GM12891 (cell line): ENCODE results near the gene GPSM1.

Source experiments
- DNase-seq: peaks from one replicate; pipeline ENCODE4 v3.0.0; 2011; ENCODE audit warnings: low spot score; ENCODE audit not compliant: insufficient read length
- FAIRE-seq: peaks from 2 replicates; lab custom pipeline; 2011; peaks lifted over from hg19 to GRCh38; lab: Jason Lieb, UNC
- PAX5 ChIP-seq: IDR thresholded peaks from 2 replicates; pipeline ENCODE4 v1.6.1; 2011; ENCODE audit warnings: low read length, moderate library complexity, mild to moderate bottlenecking; ENCODE audit not compliant: insufficient read depth, severe bottlenecking
- POLR2A ChIP-seq: IDR thresholded peaks from 2 replicates; pipeline ENCODE4 v1.6.1; 2011; ENCODE audit warnings: low read depth, low read length, control low read depth
- POLR2AphosphoS5 ChIP-seq: IDR thresholded peaks from 2 replicates; pipeline ENCODE4 v1.6.1; 2011; ENCODE audit warnings: low read depth, low read length, control low read depth
- POU2F2 ChIP-seq: IDR thresholded peaks from 2 replicates; pipeline ENCODE4 v1.6.1; 2011; ENCODE audit warnings: low read depth, mild to moderate bottlenecking, control low read depth, low read length, moderate library complexity
- SPI1 ChIP-seq: IDR thresholded peaks from 2 replicates; pipeline ENCODE4 v1.6.1; 2011; ENCODE audit warnings: low read depth, low read length, control low read depth
- TAF1 ChIP-seq: IDR thresholded peaks from 2 replicates; pipeline ENCODE4 v1.6.1; 2011; ENCODE audit warnings: low read depth, low read length, control low read depth

GPSM1 gene

GRCh38 chr9:136326761-136327303, 507 bp upstream of the GPSM1 start:
- DNase-seq, result no peak

DNA sequence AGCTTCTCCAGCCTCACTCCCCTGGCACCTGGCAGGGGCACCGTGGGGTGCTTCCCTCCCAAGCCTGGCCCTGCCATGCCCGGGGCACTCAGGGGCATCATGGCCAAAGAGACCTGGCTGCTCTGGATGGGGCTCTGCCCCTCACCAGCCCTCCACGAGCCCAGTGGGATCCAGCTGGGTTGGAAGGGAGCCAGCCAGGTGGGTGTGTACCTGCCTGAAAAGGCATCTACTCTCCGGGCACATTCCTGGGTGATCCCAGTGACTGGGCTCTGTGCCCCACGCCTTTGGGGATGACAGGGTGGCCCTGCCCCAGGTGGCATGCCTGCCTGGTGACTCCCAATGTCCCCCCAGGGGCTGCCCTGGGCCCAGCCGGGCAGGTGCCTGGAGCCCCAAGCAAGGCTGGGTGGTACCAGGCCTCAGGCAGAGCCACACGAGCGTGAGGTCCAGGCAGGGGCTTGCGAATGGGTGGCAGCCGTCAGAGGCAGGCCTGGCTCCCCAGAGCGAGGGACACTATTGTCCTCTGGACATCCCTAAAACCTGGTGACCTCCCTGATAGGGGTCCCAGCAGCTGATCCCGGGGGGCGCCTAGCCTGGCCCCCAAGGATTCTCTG, 777 bp downstream of the GPSM1 start:
- DNase-seq (no peak), FAIRE-seq (no peak)
- TF ChIP-seq POLR2AphosphoS5 (no peak), SPI1 (no peak), POU2F2 (no peak), TAF1 (no peak)

More at GRCh38 chr9:136326761-136327303, 507 bp upstream of the GPSM1 start:
- FAIRE-seq, result no peak
- TF ChIP-seq POLR2AphosphoS5 (no peak), SPI1 (no peak), POLR2A (no peak)

- no peak for TF ChIP-seq POLR2AphosphoS5
- TF ChIP-seq SPI1, result no peak
- TF ChIP-seq PAX5, result no peak
- TF ChIP-seq POLR2A, result no peak
- no peak for TF ChIP-seq POU2F2
- no peak for TF ChIP-seq TAF1
- DNase-seq, result no peak
These were observed 1.3 kb downstream of the GPSM1 start for GRCh38 chr9:136328622-136329041.

GRCh38 chr9:136329211-136329627, 1.9 kb downstream of the GPSM1 start:
- FAIRE-seq, result no peak
- no peak for DNase-seq
- no peak for TF ChIP-seq POLR2A
- no peak for TF ChIP-seq PAX5
- no peak for TF ChIP-seq SPI1
- no peak for TF ChIP-seq TAF1
- no peak for TF ChIP-seq POLR2AphosphoS5
- no peak for TF ChIP-seq POU2F2

More at GRCh38 chr9:136328622-136329041, 1.3 kb downstream of the GPSM1 start:
- FAIRE-seq, result no peak

DNA sequence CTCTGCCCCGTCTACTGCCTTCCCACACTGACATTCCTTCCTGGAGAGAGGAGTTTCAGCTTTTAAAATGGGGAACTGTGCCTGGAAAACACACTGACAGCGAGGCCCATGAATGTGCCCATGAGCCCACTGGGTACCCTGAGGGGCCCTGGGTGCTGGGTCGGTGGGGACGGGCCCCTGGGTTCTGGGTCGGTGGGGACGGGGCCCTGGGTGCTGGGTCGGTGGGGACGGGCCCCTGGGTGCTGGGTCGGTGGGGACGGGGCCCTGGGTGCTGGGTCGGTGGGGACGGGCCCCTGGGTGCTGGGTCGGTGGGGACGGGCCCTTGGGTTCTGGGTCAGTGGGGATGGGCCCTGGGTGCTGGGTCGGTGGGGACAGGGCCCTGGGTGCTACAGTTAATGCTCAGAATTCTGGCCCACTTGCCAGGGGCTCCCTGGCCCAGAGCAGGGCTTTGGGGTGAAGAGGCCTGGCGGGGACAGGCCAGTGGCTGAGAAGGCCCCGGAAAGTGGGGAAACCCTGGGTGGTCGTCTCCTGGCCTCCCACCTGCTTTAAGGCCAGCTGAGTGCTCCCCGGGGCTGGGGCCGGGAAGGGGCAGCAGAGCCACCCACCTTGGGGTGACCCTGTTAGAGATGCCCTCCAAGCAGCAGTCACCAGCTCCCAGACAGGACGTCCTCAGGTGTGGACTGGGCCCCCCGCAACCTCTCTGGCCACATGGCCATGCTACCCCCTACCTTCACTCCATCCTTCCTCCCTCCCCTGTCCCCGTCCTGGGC, 2.5 kb downstream of the GPSM1 start:
- no peak for FAIRE-seq
- no peak for TF ChIP-seq POLR2AphosphoS5
- no peak for TF ChIP-seq TAF1
- TF ChIP-seq PAX5, result no peak
- TF ChIP-seq SPI1, result no peak
- TF ChIP-seq POLR2A, result no peak
- no peak for TF ChIP-seq POU2F2
- DNase-seq, result no peak

- DNase-seq, result no peak
- no peak for FAIRE-seq
- TF ChIP-seq POLR2A (no peak), POU2F2 (no peak), PAX5 (no peak), TAF1 (no peak), SPI1 (no peak), POLR2AphosphoS5 (no peak)
These were observed 3.2 kb downstream of the GPSM1 start for GRCh38 chr9:136330406-136330990.

- TF ChIP-seq TAF1 (no peak), POLR2AphosphoS5 (no peak), PAX5 (no peak), POU2F2 (no peak), SPI1 (no peak), POLR2A (no peak)
- no peak for FAIRE-seq
- no peak for DNase-seq
These were observed 3.7 kb downstream of the GPSM1 start for GRCh38 chr9:136331030-136331429.

DNA sequence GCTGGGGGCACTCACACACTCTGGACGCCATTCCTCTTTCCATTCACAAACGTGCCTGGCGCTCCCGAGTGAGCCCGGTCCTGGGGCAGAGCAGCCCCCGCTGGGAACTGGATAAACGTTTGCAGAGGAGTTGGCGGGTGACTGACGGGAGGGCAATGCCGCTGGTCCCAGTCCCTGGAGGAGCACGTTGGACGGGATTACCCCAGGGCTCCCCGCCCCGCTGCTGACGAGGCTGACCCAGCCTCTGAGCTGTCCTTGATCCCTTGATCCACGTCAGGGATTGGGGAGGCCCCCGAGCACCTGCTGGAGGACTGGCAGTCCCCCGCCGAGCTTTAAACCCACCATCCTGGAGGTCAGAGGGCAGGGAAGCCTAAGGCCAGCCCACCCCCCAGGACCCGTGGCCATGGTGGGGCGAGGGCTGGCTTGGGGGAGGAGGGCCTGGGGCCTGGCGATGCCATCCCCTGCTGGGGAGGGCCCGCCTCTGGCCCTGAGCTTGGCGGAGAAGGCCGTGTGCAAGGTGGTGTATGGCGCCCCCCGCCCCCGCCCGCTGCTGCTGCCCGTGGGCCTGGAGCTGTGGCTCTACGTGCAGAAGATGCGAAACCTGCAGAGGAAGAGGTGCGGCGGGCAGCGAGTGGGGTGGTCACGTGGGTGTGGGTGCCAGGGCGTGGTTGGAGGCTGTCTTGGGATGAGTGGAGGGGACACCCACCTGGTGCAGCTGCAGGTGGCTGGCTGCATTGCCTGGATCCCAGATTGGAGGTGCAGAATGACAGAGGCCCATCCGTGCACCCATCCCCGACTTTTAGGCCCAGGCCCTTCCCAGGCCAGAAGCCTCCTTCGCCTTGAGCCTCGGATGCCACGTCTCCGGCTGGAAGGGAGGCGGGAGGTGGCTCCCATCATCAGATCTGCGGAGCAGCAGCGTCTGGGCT, 4.5 kb downstream of the GPSM1 start:
- TF ChIP-seq TAF1, result no peak
- no peak for TF ChIP-seq POU2F2
- TF ChIP-seq PAX5, result no peak
- TF ChIP-seq POLR2A, result no peak
- no peak for TF ChIP-seq SPI1
- TF ChIP-seq POLR2AphosphoS5, result no peak
- FAIRE-seq, result no peak
- no peak for DNase-seq
